ENCODE data around the gene THBS1.

THBS1 gene

GRCh38 chr15:39573844-39574243, 7.0 kb upstream of the THBS1 start:
- no peak for DNase-seq (ENCODE audit: low read depth)

GRCh38 chr15:39574427-39574826, 6.5 kb upstream of the THBS1 start:
- DNase-seq (ENCODE audit: low read depth) = no peak

GRCh38 chr15:39575180-39575579, 5.7 kb upstream of the THBS1 start:
- DNase-seq (ENCODE audit: low read depth) = no peak

GRCh38 chr15:39578851-39579486, 1.9 kb upstream of the THBS1 start:
- no peak for DNase-seq (ENCODE audit: low read depth)

- no peak for DNase-seq (ENCODE audit: low read depth)
These were observed 1.3 kb upstream of the THBS1 start for GRCh38 chr15:39579487-39580116.

GRCh38 chr15:39580117-39580484, 778 bp upstream of the THBS1 start:
- DNase-seq (ENCODE audit: low read depth) = peak; percentile 75

- no peak for DNase-seq (ENCODE audit: low read depth)
These were observed 438 bp downstream of the THBS1 start for GRCh38 chr15:39581242-39581792.

GRCh38 chr15:39581793-39582285, 960 bp downstream of the THBS1 start:
- DNase-seq (ENCODE audit: low read depth) = no peak

GRCh38 chr15:39582286-39582976, 1.6 kb downstream of the THBS1 start:
- DNase-seq (ENCODE audit: low read depth) = no peak

- DNase-seq (ENCODE audit: low read depth) = no peak
These were observed 2.2 kb downstream of the THBS1 start for GRCh38 chr15:39582977-39583595.

GRCh38 chr15:39583596-39584265, 2.9 kb downstream of the THBS1 start:
- DNase-seq (ENCODE audit: low read depth) = no peak

- DNase-seq (ENCODE audit: low read depth) = no peak
These were observed 3.4 kb downstream of the THBS1 start for GRCh38 chr15:39584266-39584659.

- no peak for DNase-seq (ENCODE audit: low read depth)
These were observed 3.9 kb downstream of the THBS1 start for GRCh38 chr15:39584662-39585388.

GRCh38 chr15:39585389-39585841, 4.5 kb downstream of the THBS1 start:
- no peak for DNase-seq (ENCODE audit: low read depth)

GRCh38 chr15:39585871-39586301, 5.0 kb downstream of the THBS1 start:
- no peak for DNase-seq (ENCODE audit: low read depth)

- DNase-seq (ENCODE audit: low read depth) = no peak
These were observed 5.7 kb downstream of the THBS1 start for GRCh38 chr15:39586387-39587095.

- DNase-seq (ENCODE audit: low read depth) = no peak
These were observed 6.3 kb downstream of the THBS1 start for GRCh38 chr15:39587096-39587721.

GRCh38 chr15:39587731-39588530, 7.1 kb downstream of the THBS1 start:
- no peak for DNase-seq (ENCODE audit: low read depth)

GRCh38 chr15:39588531-39589192, 7.8 kb downstream of the THBS1 start:
- no peak for DNase-seq (ENCODE audit: low read depth)

Measured in stimulated activated CD8-positive, alpha-beta memory T cell treated with anti-CD3 and anti-CD28 coated beads, Interleukin-15, amount 100 ng/mL, for 1 hour (primary cell).